ENCODE data around the gene B9D2. TPM values are rescaled to one million over a fixed set of nuclear protein-coding genes. Genes with fewer than 3 reads are reported as not detected.

The B9D2 gene
- total RNA-seq, 3 donors from 2014 or later, result 4.0 to 7.3 (median 4.3) TPM

DNA sequence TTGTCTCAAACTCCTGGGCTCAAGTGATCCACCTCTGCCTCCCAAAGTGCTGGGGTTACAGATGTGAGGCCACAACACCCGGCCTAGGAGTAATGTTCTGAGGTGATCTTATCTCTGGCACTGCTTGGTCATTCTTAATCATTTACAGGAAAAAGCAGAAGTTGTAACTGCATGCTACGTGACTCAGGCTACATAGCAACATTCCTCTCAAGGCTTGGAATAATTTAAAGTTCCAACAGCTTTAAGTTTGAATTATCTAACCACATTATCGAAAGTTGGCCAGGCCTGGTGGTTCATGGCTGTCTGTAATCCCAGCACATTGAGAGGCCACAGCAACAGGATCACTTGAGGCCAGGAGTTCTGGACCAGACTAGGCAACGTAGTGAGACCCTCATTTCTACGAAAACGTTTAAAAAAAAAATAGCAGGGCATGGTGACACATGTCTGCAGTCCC lies 3.9 kb upstream of the B9D2 start:
- no peak overlapping the region for H3K27ac ChIP-seq
- intact Hi-C loops (cut with DNase I; ENCODE audit: low total_unique reads), result no loop called here
- no peak for DNase-seq (ENCODE audit: low spot score in 2 of 2)

DNA sequence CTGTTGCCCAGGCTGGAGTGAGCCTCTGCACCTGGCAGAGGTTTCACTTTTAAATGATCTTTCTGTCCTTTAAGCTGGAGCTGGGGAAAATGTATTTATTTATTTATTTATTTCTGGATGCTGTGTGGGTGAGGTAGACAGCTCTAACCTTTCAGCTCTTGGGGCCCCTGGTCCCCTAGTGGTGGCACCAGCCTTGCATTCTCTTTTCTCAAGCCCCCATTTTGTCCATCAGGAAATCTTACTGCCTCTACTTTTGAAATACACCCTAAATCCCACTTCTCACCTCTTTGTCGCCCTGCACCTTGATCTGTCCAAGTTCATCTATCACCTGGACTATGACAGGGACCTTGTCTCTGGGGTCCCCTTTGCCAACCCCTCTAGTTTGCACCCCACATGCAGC lies 2.1 kb upstream of the B9D2 start:
- TF ChIP-seq POLR2A (IDR thresholded peaks at IDR 0.05) (no peak), POLR2AphosphoS5 (IDR thresholded peaks at IDR 0.05) (no peak)
- TF ChIP-seq, protein P1, sequence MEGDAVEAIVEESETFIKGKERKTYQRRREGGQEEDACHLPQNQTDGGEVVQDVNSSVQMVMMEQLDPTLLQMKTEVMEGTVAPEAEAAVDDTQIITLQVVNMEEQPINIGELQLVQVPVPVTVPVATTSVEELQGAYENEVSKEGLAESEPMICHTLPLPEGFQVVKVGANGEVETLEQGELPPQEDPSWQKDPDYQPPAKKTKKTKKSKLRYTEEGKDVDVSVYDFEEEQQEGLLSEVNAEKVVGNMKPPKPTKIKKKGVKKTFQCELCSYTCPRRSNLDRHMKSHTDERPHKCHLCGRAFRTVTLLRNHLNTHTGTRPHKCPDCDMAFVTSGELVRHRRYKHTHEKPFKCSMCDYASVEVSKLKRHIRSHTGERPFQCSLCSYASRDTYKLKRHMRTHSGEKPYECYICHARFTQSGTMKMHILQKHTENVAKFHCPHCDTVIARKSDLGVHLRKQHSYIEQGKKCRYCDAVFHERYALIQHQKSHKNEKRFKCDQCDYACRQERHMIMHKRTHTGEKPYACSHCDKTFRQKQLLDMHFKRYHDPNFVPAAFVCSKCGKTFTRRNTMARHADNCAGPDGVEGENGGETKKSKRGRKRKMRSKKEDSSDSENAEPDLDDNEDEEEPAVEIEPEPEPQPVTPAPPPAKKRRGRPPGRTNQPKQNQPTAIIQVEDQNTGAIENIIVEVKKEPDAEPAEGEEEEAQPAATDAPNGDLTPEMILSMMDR (IDR thresholded peaks at IDR 0.05), result no peak
- no peaks in the 10 kb centered on the region for H3K4me1 ChIP-seq
- H3K4me3 ChIP-seq, result no peak overlapping the region
- intact Hi-C loops (cut with DNase I; ENCODE audit: low total_unique reads), result no loop called here
- H3K27me3 ChIP-seq, result no peaks in the 10 kb centered on the region
- H3K36me3 ChIP-seq, result no peaks in the 10 kb centered on the region
- no peak overlapping the region for H3K27ac ChIP-seq
- H3K9me3 ChIP-seq, result no peaks in the 10 kb centered on the region
- DNase-seq (ENCODE audit: low spot score in 2 of 2), result no peak

More for the DNA sequence above, 3.9 kb upstream of the B9D2 start:
- Histone ChIP-seq H3K27me3 (no peaks in the 10 kb centered on the region), H3K4me1 (no peaks in the 10 kb centered on the region), H3K9me3 (no peaks in the 10 kb centered on the region), H3K36me3 (no peaks in the 10 kb centered on the region), H3K4me3 (no peak overlapping the region)
- no peak for TF ChIP-seq POLR2A (IDR thresholded peaks at IDR 0.05)
- TF ChIP-seq, protein P1 (IDR thresholded peaks at IDR 0.05), result no peak
- no peak for TF ChIP-seq POLR2AphosphoS5 (IDR thresholded peaks at IDR 0.05)

DNA sequence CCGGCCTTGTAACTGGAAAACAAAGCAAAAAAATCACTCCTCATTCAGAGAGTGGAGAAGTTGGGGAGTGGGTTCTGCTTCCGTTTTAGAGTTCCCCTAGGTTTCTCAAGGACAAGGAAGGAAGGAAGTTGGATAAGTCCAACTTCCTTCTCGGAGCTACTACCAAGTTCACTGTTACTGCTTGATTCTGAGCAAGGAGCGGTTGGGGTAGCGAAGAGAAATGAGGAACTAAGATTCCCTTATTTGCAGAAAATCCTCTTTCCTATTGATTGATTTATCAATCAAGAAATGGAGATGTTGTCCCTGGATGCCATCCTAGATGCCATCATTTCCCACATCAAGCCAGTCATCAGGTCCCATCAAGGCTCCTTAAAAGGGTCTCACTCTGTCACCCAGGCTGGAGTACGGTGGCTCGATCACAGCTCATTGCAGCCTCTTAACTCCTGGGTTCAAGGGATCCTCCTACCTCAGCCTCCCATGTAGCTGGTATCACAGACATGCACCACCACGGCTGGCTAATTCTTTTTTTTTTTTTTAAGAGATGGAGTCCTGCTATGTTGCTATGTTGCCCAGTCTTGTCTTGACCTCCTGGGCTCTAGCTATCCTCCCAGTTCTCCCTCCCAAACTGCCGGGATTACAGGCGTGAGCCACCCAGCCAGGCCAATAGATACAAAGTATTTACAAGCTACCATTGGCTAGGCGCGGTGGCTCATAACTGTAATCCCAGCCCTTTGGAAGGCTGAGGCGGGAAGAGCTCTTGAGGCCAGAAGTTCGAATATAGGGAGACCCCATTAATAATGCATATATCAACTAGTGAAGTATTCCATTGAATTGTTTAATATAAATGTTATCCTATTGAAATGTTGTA lies 809 bp upstream of the B9D2 start:
- Histone ChIP-seq H3K27me3 (no peaks in the 10 kb centered on the region), H3K9me3 (no peaks in the 10 kb centered on the region), H3K4me1 (no peaks in the 10 kb centered on the region), H3K36me3 (no peaks in the 10 kb centered on the region), H3K27ac (peak overlapping the region; percentile 97 to 99), H3K4me3 (peak overlapping the region; percentile 74 to 85 (median 75))
- intact Hi-C loops (cut with DNase I; ENCODE audit: low total_unique reads), result no loop called here
- TF ChIP-seq POLR2AphosphoS5 (IDR thresholded peaks at IDR 0.05) (no peak), POLR2A (IDR thresholded peaks at IDR 0.05) (no peak)
- TF ChIP-seq, protein P1 (IDR thresholded peaks at IDR 0.05), result no peak
- no peak for DNase-seq (ENCODE audit: low spot score in 2 of 2)

DNA sequence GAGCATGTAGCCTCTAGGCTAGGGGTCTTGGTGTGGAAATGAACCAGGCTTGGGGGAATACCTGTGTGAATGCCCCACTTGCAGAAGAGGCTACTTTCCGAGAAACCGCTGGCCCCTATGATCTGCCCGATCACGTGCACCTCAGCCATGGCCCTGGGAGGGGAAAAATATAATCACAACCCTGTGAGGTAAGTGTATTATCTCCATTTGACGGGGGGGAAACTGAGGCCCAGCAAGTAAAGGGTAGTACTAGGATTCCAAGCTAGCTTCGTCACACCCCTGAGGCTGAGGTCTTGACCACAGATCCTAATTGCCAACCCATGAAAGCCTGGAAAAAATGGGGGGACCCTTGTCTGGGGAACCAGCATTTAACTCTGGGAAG lies 587 bp downstream of the B9D2 start:
- no peaks in the 10 kb centered on the region for H3K27me3 ChIP-seq
- no peaks in the 10 kb centered on the region for H3K36me3 ChIP-seq
- TF ChIP-seq, protein P1 (IDR thresholded peaks at IDR 0.05), result no peak
- TF ChIP-seq POLR2AphosphoS5 (IDR thresholded peaks at IDR 0.05), result no peak
- TF ChIP-seq POLR2A (IDR thresholded peaks at IDR 0.05), result no peak
- peak overlapping the region; percentile 74 to 85 (median 75) for H3K4me3 ChIP-seq
- DNase-seq (ENCODE audit: low spot score in 2 of 2), result no peak
- intact Hi-C loops (cut with DNase I; ENCODE audit: low total_unique reads), result loop anchor here (1.0 kb wide), 1 partner anchor 17 kb away; no protein-coding TSS in a partner anchor
- H3K9me3 ChIP-seq, result no peaks in the 10 kb centered on the region
- H3K27ac ChIP-seq, result peak overlapping the region; percentile 97 to 99
- no peaks in the 10 kb centered on the region for H3K4me1 ChIP-seq

DNA sequence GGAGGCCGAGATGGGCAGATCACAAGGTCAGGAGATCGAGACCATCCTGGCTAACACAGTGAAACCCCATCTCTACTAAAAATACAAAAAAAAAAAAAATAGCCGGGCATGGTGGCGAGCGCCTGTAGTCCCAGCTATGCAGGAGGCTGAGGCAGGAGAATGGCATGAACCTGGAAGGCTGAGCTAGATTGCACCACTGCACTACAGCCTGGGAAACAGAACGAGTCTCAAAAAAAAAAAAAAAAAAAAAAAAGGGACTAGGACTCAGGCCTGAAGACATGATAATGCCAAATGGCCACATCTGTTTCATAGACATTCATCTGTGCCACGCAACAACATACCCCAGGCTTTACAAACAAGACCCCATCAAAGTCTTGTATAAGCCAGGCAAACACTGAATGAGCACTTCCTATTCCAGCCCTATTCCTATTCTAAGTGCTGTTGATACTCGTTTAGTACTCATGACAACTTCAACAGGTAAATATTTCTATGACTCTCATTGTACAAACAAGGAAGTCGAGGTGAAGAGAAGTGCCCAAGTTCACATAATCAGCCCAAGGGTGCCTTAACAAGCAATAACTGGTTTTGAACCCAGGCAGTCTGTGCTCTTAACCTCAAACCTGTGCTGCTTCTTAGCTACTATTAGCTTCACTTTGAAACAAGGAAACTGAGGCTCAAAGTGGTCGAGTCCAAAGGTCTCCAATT lies 1.7 kb downstream of the B9D2 start:
- TF ChIP-seq POLR2A (IDR thresholded peaks at IDR 0.05) (no peak), POLR2AphosphoS5 (IDR thresholded peaks at IDR 0.05) (no peak)
- TF ChIP-seq, protein P1 (IDR thresholded peaks at IDR 0.05), result no peak
- intact Hi-C loops (cut with DNase I; ENCODE audit: low total_unique reads), result no loop called here
- H3K4me3 ChIP-seq, result no peak overlapping the region
- DNase-seq (ENCODE audit: low spot score in 2 of 2), result no peak
- H3K4me1 ChIP-seq, result no peaks in the 10 kb centered on the region
- no peaks in the 10 kb centered on the region for H3K27me3 ChIP-seq
- peak overlapping the region; percentile 97 to 99 for H3K27ac ChIP-seq
- no peaks in the 10 kb centered on the region for H3K9me3 ChIP-seq
- no peaks in the 10 kb centered on the region for H3K36me3 ChIP-seq

Data from breast epithelium (tissue), 4 donors.